ENCODE data around the gene IQGAP2. TPM values are rescaled to one million over a fixed set of nuclear protein-coding genes. Genes with fewer than 3 reads are reported as not detected.

Gene IQGAP2
- total RNA-seq, 1 donor from 2014 or later = 4.2 TPM

- ATAC-seq = no peak
These were observed 52.5 kb downstream of the IQGAP2 start for GRCh38 chr5:76455531-76456133.

GRCh38 chr5:76456258-76456657 lies 53.2 kb downstream of the IQGAP2 start:
- ATAC-seq = no peak

- no peak for ATAC-seq
These were observed 54.8 kb downstream of the IQGAP2 start for GRCh38 chr5:76457674-76458485.

- no peak for ATAC-seq
These were observed 55.4 kb downstream of the IQGAP2 start for GRCh38 chr5:76458486-76458830.

GRCh38 chr5:76460104-76460503 lies 57.0 kb downstream of the IQGAP2 start:
- ATAC-seq = no peak

- no peak for ATAC-seq
These were observed 59.1 kb downstream of the IQGAP2 start for GRCh38 chr5:76462097-76462667.

GRCh38 chr5:76467216-76467615 lies 64.1 kb downstream of the IQGAP2 start:
- no peak for ATAC-seq

GRCh38 chr5:76468635-76469425 lies 65.7 kb downstream of the IQGAP2 start:
- no peak for ATAC-seq

GRCh38 chr5:76469656-76470290 lies 66.7 kb downstream of the IQGAP2 start:
- ATAC-seq = no peak

GRCh38 chr5:76470976-76471375 lies 67.9 kb downstream of the IQGAP2 start:
- ATAC-seq = no peak

- no peak for ATAC-seq
These were observed 68.3 kb downstream of the IQGAP2 start for GRCh38 chr5:76471406-76471805.

- peak; percentile 54 for ATAC-seq
These were observed 68.9 kb downstream of the IQGAP2 start for GRCh38 chr5:76471987-76472334.

- ATAC-seq = peak; percentile 68
These were observed 69.4 kb downstream of the IQGAP2 start for GRCh38 chr5:76472335-76473008.

- ATAC-seq = no peak
These were observed 69.9 kb downstream of the IQGAP2 start for GRCh38 chr5:76473009-76473336.

- no peak for ATAC-seq
These were observed 70.6 kb downstream of the IQGAP2 start for GRCh38 chr5:76473661-76474060.

GRCh38 chr5:76474377-76474776 lies 71.3 kb downstream of the IQGAP2 start:
- no peak for ATAC-seq

- ATAC-seq = no peak
These were observed 72.3 kb downstream of the IQGAP2 start for GRCh38 chr5:76475385-76475784.

- ATAC-seq = no peak
These were observed 72.9 kb downstream of the IQGAP2 start for GRCh38 chr5:76475936-76476335.

- no peak for ATAC-seq
These were observed 73.5 kb downstream of the IQGAP2 start for GRCh38 chr5:76476474-76477038.

- no peak for ATAC-seq
These were observed 74.0 kb downstream of the IQGAP2 start for GRCh38 chr5:76477061-76477460.

GRCh38 chr5:76477571-76477970 lies 74.5 kb downstream of the IQGAP2 start:
- no peak for ATAC-seq

- ATAC-seq = no peak
These were observed 76.2 kb downstream of the IQGAP2 start for GRCh38 chr5:76479281-76479680.

Measured in esophagus mucosa (tissue), 1 donor.